CD4-positive, CD25-positive, alpha-beta regulatory T cell (primary cell): ENCODE results near the gene RAB3GAP2. TPM values are rescaled to one million over a fixed set of nuclear protein-coding genes. Genes with fewer than 3 reads are reported as not detected.

Experiments used
- ATAC-seq, 2 donors: fragments of 150-1000 bp; cut with Tn5 transposase; one replicate each; pipeline ENCODE4 v1.10.0; 2021; ENCODE audit warnings: low read depth in 2 of 2, moderate number of reproducible peaks in 2 of 2, moderate library complexity in 1 of 2
- DNase-seq, 3 donors: peaks; one replicate each; pipeline versions ENCODE4 v3.0.0 to v3.0.0-alpha.2; 2012 to 2022; ENCODE audit warnings: mixed read lengths in 1 of 3
- H3K27ac ChIP-seq: one replicate; pipeline ENCODE4 v1.7.0; 2013; ENCODE audit warnings: mild to moderate bottlenecking, low read length; ENCODE audit not compliant: insufficient read depth, poor library complexity, severe bottlenecking
- H3K27me3 ChIP-seq: one replicate; pipeline ENCODE4 v1.7.0; 2013; ENCODE audit warnings: low read length; ENCODE audit not compliant: control insufficient read depth, insufficient read depth
- H3K36me3 ChIP-seq: one replicate; pipeline ENCODE4 v1.7.0; 2013; ENCODE audit warnings: mild to moderate bottlenecking, low read length, moderate library complexity; ENCODE audit not compliant: control insufficient read depth, insufficient read depth
- H3K4me1 ChIP-seq: 2 replicates; pipeline ENCODE4 v1.7.0; 2013; ENCODE audit warnings: mild to moderate bottlenecking, low read length; ENCODE audit not compliant: insufficient read depth, control insufficient read depth, poor library complexity, severe bottlenecking
- H3K4me3 ChIP-seq: one replicate; pipeline ENCODE4 v1.7.0; 2013; ENCODE audit warnings: low read depth, mild to moderate bottlenecking, low read length, moderate library complexity
- H3K9me3 ChIP-seq, 2 experiments: 1 replicate in 1 of 2; 2 replicates in 1 of 2; pipeline ENCODE4 v1.7.0; 2013; ENCODE audit warnings: low read length in 2 of 2, mild to moderate bottlenecking in 1 of 2, moderate library complexity in 1 of 2; ENCODE audit not compliant: control insufficient read depth in 2 of 2
- H3K27ac Mint-ChIP-seq, 3 donors: one replicate each; pipeline ENCODE4 v1.8.0; 2020 to 2022; ENCODE audit warnings: mild to moderate bottlenecking in 3 of 3, mixed read lengths in 3 of 3, moderate library complexity in 2 of 3
- H3K27me3 Mint-ChIP-seq: one replicate; pipeline ENCODE4 v1.8.0; 2022; ENCODE audit warnings: mild to moderate bottlenecking, mixed read lengths
- H3K36me3 Mint-ChIP-seq: one replicate; pipeline ENCODE4 v1.8.0; 2020; ENCODE audit warnings: mixed read lengths
- H3K4me1 Mint-ChIP-seq, 4 donors: one replicate each; pipeline ENCODE4 v1.8.0; 2020 to 2022; ENCODE audit warnings: mixed read lengths in 4 of 4, mild to moderate bottlenecking in 1 of 4
- H3K4me3 Mint-ChIP-seq, 4 donors: one replicate each; pipeline ENCODE4 v1.8.0; 2020 to 2022; ENCODE audit warnings: mild to moderate bottlenecking in 4 of 4, mixed read lengths in 4 of 4, moderate library complexity in 3 of 4
- H3K9me3 Mint-ChIP-seq, 7 donors: one replicate each; pipeline ENCODE4 v1.8.0; 2020 to 2022; ENCODE audit warnings: mixed read lengths in 7 of 7, mild to moderate bottlenecking in 3 of 7, moderate library complexity in 2 of 7
- polyA plus RNA-seq, 4 donors: library from polyadenylated mRNA; unstranded; fragments of 300-500 nt; fragmentation: Illumina TruSeq; gene quantifications; one replicate each; pipeline ENCODE4 v1.2.3, GENCODE V29; 2021
- total RNA-seq: library from RNA; stranded (reverse); gene quantifications from one replicate; pipeline ENCODE4 v1.2.3, GENCODE V29; 2022

Gene RAB3GAP2
- total and polyA plus RNA-seq, 5 donors from 2014 or later: 13.7 to 48.0 (median 22.0) TPM

DNA sequence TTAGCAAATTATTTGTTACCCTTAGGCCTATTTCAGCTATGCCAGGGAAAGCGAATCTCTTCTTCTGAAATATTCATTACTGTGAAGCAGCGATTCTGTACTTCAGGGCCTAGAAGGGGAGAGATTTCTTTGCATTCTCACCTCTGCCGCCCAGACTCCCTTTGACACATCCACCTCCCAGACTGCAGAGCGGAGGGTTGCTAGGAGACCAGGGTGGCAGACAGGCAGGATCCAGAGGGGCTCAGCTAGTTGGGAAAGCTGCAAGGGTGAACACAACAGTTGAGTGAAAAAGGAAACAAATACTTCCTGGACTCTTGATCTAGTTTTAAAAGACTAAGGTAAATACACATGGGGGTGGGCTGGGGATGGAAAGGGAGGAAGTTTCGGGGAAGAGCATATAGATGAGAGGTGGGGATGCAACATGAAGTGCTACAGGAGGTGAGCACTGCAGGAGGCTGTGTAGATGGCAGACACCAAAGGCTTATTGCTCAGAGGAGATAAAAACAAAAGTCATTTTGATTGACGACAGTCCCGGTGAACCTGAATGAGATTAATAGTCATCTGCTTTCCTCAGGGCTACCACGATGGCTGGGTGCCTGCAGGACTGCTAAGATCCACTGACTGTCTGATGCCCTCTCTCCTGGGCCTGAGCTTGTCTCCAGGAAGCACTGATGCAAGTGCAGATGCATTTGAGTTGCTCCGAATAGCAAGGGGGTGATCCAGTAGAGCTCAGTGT is 26.4 kb upstream of the RAB3GAP2 start:
- Histone ChIP-seq H3K36me3 (no peaks in the 10 kb centered on the region), H3K27me3 (peaks cover 11% of the 10 kb centered on the region), H3K4me3 (no peak overlapping the region), H3K9me3 (no peaks in the 10 kb centered on the region), H3K27ac (no peak overlapping the region), H3K4me1 (no peaks in the 10 kb centered on the region)
- Mint-ChIP-seq H3K36me3 (no peaks in the 10 kb centered on the region), H3K4me3 (no peak overlapping the region), H3K4me1 (no peaks in the 10 kb centered on the region), H3K27me3 (peaks cover 22% of the 10 kb centered on the region), H3K9me3 (peaks cover 0 to 3% (median 0%) of the 10 kb centered on the region in 7 donors), H3K27ac (no peak overlapping the region)
- no peak for DNase-seq
- ATAC-seq: no peak

DNA sequence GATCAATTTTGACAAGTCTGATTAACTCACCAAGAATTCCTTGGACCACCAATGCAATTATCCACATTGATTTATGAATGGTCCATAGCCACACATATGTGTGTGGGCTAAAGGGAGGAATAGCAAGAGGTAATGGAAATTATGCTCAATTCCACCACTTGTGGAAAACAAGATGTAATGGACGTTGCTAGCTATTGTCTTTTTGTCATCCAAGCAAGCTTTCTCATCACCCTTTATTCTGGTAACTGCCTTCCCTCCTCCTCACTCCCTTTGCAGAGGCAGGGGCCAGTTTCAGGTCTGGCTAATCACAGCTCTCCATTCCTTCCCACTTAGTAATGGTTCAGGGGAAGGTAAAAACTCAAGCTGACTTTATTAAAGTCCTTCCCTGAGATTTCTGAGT is 24.7 kb upstream of the RAB3GAP2 start:
- H3K36me3 Mint-ChIP-seq: no peaks in the 10 kb centered on the region
- DNase-seq: no peak
- Histone ChIP-seq H3K4me3 (no peak overlapping the region), H3K27ac (no peak overlapping the region), H3K36me3 (no peaks in the 10 kb centered on the region), H3K27me3 (peaks cover 6% of the 10 kb centered on the region), H3K9me3 (no peaks in the 10 kb centered on the region), H3K4me1 (no peaks in the 10 kb centered on the region)
- H3K9me3 Mint-ChIP-seq: peaks cover 0 to 3% (median 0%) of the 10 kb centered on the region in 7 donors
- peaks cover 30% of the 10 kb centered on the region for H3K27me3 Mint-ChIP-seq
- H3K4me1 Mint-ChIP-seq: no peaks in the 10 kb centered on the region
- ATAC-seq: no peak
- no peak overlapping the region for H3K27ac Mint-ChIP-seq
- H3K4me3 Mint-ChIP-seq: no peak overlapping the region

DNA sequence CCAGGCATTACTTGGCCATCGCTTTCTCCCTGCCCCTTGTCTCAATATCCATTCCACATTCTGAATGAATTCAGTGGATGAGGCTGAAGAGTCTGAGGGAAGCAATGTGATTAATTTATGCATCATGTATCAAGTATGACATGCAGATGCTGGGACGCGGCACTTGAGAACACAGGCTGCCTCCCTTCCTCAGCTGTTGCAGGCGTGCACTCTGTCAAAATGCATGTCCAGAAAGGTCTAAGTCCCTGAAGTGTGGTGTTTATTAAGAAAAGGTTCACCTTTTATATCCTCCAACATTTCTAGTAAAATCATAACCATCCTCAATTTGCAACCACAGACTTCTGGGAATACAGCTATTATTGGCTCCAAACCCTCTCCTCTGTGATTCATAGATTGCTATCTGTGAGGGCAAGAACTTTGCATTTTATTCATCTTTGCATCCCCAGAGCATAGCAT is 22.6 kb upstream of the RAB3GAP2 start:
- Mint-ChIP-seq H3K9me3 (peaks cover 0 to 3% (median 0%) of the 10 kb centered on the region in 7 donors), H3K4me3 (no peak overlapping the region), H3K36me3 (no peaks in the 10 kb centered on the region), H3K27me3 (peaks cover 33% of the 10 kb centered on the region), H3K27ac (no peak overlapping the region), H3K4me1 (no peaks in the 10 kb centered on the region)
- DNase-seq: no peak
- Histone ChIP-seq H3K4me3 (no peak overlapping the region), H3K27me3 (peaks cover 10% of the 10 kb centered on the region), H3K4me1 (no peaks in the 10 kb centered on the region), H3K9me3 (no peaks in the 10 kb centered on the region), H3K36me3 (no peaks in the 10 kb centered on the region), H3K27ac (no peak overlapping the region)
- no peak for ATAC-seq

DNA sequence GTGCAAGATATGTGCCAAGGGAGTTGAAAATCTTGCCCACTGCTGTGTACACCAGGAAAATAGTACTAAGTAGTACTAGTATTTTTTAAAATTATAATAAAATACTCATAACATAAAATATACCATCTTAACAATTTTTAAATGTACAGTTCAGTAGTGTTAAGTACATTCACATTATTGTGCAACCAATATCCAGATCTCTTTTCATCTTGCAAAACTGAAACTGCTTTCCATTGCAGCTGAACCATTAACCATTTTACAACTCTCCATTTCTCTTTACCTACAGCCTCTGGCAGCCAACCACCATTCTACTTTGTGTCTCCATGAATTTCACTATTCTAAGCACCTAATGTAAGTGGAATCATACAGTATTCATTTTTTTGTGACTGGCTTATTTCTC is 19.3 kb upstream of the RAB3GAP2 start:
- H3K27ac ChIP-seq: no peak overlapping the region
- H3K4me3 ChIP-seq: no peak overlapping the region
- peaks cover 65% of the 10 kb centered on the region for H3K27me3 Mint-ChIP-seq
- H3K4me1 ChIP-seq: no peaks in the 10 kb centered on the region
- H3K4me1 Mint-ChIP-seq: no peaks in the 10 kb centered on the region
- H3K36me3 Mint-ChIP-seq: no peaks in the 10 kb centered on the region
- peaks cover 10% of the 10 kb centered on the region for H3K27me3 ChIP-seq
- H3K9me3 Mint-ChIP-seq: peaks cover 0 to 3% (median 0%) of the 10 kb centered on the region in 7 donors
- no peaks in the 10 kb centered on the region for H3K9me3 ChIP-seq
- no peak overlapping the region for H3K27ac Mint-ChIP-seq
- no peak for DNase-seq
- H3K36me3 ChIP-seq: no peaks in the 10 kb centered on the region
- no peak for ATAC-seq
- H3K4me3 Mint-ChIP-seq: no peak overlapping the region

DNA sequence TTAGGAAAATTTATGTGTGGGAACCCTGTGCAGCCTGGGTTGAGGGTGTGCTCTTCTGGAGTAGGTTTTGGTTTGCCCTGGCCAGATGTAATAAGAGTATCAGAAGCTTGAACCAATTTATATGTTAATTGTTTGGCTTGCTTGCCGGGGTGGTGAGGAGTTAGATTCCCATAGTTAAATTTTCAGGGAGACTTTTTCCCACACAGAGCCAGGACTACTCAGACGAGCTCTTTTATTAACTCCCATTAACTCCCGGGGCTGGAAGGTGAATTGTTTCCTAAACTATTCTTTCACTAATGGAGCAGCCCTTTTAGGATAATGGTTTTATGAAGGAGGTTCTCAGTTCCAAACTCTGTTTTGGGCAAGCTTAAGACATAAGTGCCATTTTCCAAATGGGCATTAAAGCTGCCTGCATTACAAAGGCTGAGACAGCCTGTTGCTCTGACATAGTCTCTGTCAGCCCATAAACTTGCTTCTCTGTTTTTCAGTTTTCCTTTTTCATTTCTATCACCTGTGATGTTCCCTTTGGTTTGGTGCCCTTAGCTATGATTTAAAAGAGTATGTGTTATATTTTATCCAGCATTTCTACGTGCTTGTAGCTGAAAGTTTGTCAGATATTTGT is 18.0 kb upstream of the RAB3GAP2 start:
- Histone ChIP-seq H3K4me1 (no peaks in the 10 kb centered on the region), H3K4me3 (no peak overlapping the region), H3K27ac (no peak overlapping the region), H3K9me3 (no peaks in the 10 kb centered on the region), H3K36me3 (no peaks in the 10 kb centered on the region), H3K27me3 (peaks cover 10% of the 10 kb centered on the region)
- peaks cover 0 to 3% (median 0%) of the 10 kb centered on the region in 7 donors for H3K9me3 Mint-ChIP-seq
- H3K36me3 Mint-ChIP-seq: no peaks in the 10 kb centered on the region
- no peak overlapping the region for H3K27ac Mint-ChIP-seq
- DNase-seq (no peak), ATAC-seq (no peak)
- H3K4me1 Mint-ChIP-seq: no peaks in the 10 kb centered on the region
- H3K27me3 Mint-ChIP-seq: peaks cover 59% of the 10 kb centered on the region
- H3K4me3 Mint-ChIP-seq: no peak overlapping the region

DNA sequence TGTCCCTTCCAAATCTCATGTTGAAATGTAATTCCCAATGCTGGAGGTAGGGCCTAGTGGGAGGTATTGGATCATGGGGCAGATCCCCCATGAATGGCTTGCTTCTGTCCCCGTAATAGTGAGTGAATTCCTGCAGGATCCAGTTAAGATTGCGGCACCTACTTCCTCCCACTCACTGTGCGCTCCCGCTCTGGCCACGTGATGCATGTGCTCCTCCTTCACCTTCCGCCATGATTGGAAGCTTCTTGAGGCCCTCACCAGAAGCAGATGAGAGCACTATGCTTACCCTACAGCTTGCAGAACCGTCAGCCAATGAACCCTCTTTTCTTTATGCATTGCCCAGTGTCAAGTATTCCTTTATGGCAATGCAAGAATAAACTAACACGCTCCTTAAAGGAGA is 14.9 kb upstream of the RAB3GAP2 start:
- H3K4me1 Mint-ChIP-seq: no peaks in the 10 kb centered on the region
- no peaks in the 10 kb centered on the region for H3K36me3 ChIP-seq
- DNase-seq (no peak), ATAC-seq (no peak)
- H3K9me3 Mint-ChIP-seq: peaks cover 0 to 1% (median 0%) of the 10 kb centered on the region in 7 donors
- no peaks in the 10 kb centered on the region for H3K4me1 ChIP-seq
- H3K4me3 Mint-ChIP-seq: no peak overlapping the region
- peaks cover 38% of the 10 kb centered on the region for H3K27me3 Mint-ChIP-seq
- no peaks in the 10 kb centered on the region for H3K36me3 Mint-ChIP-seq
- no peak overlapping the region for H3K27ac ChIP-seq
- H3K27ac Mint-ChIP-seq: peak overlapping the region in 1 of 3 donors; percentile 59
- no peaks in the 10 kb centered on the region for H3K9me3 ChIP-seq
- H3K27me3 ChIP-seq: peaks cover 6% of the 10 kb centered on the region
- no peak overlapping the region for H3K4me3 ChIP-seq

DNA sequence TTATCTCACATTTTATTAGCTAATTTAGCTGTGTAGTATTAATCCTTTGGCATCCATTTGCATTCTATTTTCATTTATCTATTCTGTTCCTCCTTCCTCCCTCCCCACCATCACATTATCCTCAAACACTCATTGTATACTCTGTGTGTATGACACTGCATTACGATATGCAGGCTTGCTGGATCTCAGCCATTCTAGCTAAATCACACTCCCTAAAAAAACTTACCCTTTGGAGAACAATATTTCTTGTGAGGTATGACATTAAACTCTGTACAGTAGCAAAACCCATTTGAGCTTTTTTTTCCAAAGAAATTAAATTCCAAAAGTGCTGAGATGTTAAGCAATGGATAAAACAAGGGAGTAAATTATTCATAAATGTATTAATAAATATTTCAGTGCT is 11.4 kb upstream of the RAB3GAP2 start:
- Mint-ChIP-seq H3K36me3 (no peaks in the 10 kb centered on the region), H3K27me3 (peaks cover 21% of the 10 kb centered on the region), H3K27ac (no peak overlapping the region), H3K4me1 (no peaks in the 10 kb centered on the region), H3K9me3 (no peaks in the 10 kb centered on the region), H3K4me3 (no peak overlapping the region)
- peaks cover 11% of the 10 kb centered on the region for H3K27me3 ChIP-seq
- no peak overlapping the region for H3K4me3 ChIP-seq
- no peaks in the 10 kb centered on the region for H3K4me1 ChIP-seq
- H3K36me3 ChIP-seq: no peaks in the 10 kb centered on the region
- no peak overlapping the region for H3K27ac ChIP-seq
- ATAC-seq: no peak
- no peak for DNase-seq
- H3K9me3 ChIP-seq: no peaks in the 10 kb centered on the region

DNA sequence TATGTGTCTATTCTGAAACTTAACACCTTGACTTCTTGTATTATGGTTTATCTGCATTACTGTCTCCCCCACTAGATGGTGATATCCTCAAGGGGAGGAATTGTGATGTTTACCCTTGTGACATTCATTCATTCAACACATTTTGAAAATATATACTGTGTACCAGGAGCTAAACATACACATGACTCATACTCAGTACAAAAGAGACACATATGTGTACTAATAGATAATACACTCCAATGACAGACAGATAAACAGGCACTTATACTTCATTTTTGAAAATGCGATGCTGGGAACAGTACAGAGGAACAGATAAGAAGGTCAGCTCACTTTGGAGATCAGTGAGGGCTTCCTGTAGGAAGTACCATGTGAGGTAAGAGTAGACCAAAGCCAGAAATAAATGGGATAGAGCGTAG is 8.9 kb upstream of the RAB3GAP2 start:
- no peaks in the 10 kb centered on the region for H3K4me1 ChIP-seq
- H3K36me3 ChIP-seq: no peaks in the 10 kb centered on the region
- peaks cover 11% of the 10 kb centered on the region for H3K27me3 Mint-ChIP-seq
- H3K9me3 ChIP-seq: no peaks in the 10 kb centered on the region
- H3K4me3 Mint-ChIP-seq: no peak overlapping the region
- H3K9me3 Mint-ChIP-seq: no peaks in the 10 kb centered on the region
- DNase-seq (no peak), ATAC-seq (no peak)
- H3K27ac ChIP-seq: no peak overlapping the region
- no peaks in the 10 kb centered on the region for H3K4me1 Mint-ChIP-seq
- peaks cover 14% of the 10 kb centered on the region for H3K27me3 ChIP-seq
- no peak overlapping the region for H3K27ac Mint-ChIP-seq
- H3K4me3 ChIP-seq: no peak overlapping the region
- H3K36me3 Mint-ChIP-seq: no peaks in the 10 kb centered on the region
